Activated CD8-positive, alpha-beta T cell treated with anti-CD3 and anti-CD28 coated beads for 36 hours (primary cell): ENCODE data around the gene SEMA5B. TPM values are rescaled to one million over a fixed set of nuclear protein-coding genes. Genes with fewer than 3 reads are reported as not detected.
A peak's percentile ranks its signal among the peaks of the same experiment; 100 is the strongest.

Experiments used
- ATAC-seq: fragments of 200-7000 bp; cut with Tn5 transposase; one replicate; pipeline ENCODE4 v1.10.0; 2021; ENCODE audit warnings: mild to moderate bottlenecking, moderate library complexity
- CTCF ChIA-PET: fragments of 350-600 bp; sonication (Branson Sonifier 250); formaldehyde crosslinking; loops from one replicate; lab custom pipeline; 2021; ENCODE audit warnings: antibody characterized with exemption; lab: Charles Lee
- POLR2A ChIA-PET: fragments of 350-600 bp; sonication (Branson Sonifier 250); formaldehyde crosslinking; loops from one replicate; lab custom pipeline; 2021; ENCODE audit warnings: antibody characterized with exemption; lab: Charles Lee
- DNase-seq: peaks from one replicate; pipeline ENCODE4 v3.0.0-alpha.2; 2020
- H3K27ac Mint-ChIP-seq: one replicate; pipeline ENCODE4 v1.8.0; 2021; ENCODE audit warnings: mild to moderate bottlenecking, mixed read lengths
- H3K27me3 Mint-ChIP-seq: one replicate; pipeline ENCODE4 v1.8.0; 2021; ENCODE audit warnings: mixed read lengths
- H3K36me3 Mint-ChIP-seq: one replicate; pipeline ENCODE4 v1.8.0; 2021; ENCODE audit warnings: low read depth, mixed read lengths
- H3K4me1 Mint-ChIP-seq: one replicate; pipeline ENCODE4 v1.8.0; 2021; ENCODE audit warnings: low read depth, mixed read lengths
- H3K4me3 Mint-ChIP-seq: one replicate; pipeline ENCODE4 v1.8.0; 2021; ENCODE audit warnings: mild to moderate bottlenecking, moderate library complexity, mixed read lengths
- H3K9me3 Mint-ChIP-seq: one replicate; pipeline ENCODE4 v1.8.0; 2021; ENCODE audit warnings: mixed read lengths
- intact Hi-C: fragments of 100-400 bp; cut with micrococcal nuclease; formaldehyde crosslinking; loops from one replicate; pipeline ENCODE4 v1.10.0; 2022
- total RNA-seq, 2 experiments: library from RNA; stranded (reverse); gene quantifications; one replicate each; pipeline ENCODE4 v1.2.3, GENCODE V29; 2021
- TF ChIP-seq, protein P1 (sequence below): fragments of 200-600 bp; IDR thresholded peaks from one replicate; pipeline ENCODE4 v1.8.0; 2022; ENCODE audit warnings: antibody characterized with exemption, mild to moderate bottlenecking

Gene SEMA5B
- total RNA-seq, 2 experiments from 2014 or later: not detected

- H3K4me1 Mint-ChIP-seq: peaks cover 38% of the 10 kb centered on the region
- intact Hi-C loops: no loop called here
- H3K27ac Mint-ChIP-seq: no peak overlapping the region
- ChIA-PET CTCF (no interaction called here), POLR2A (interaction anchor here (1.4 kb wide), 1 partner anchor 10 kb away, joined by 6 read pairs; no protein-coding TSS in a partner anchor)
- DNase-seq (no peak), ATAC-seq (no peak)
- no peaks in the 10 kb centered on the region for H3K27me3 Mint-ChIP-seq
- peaks cover 8% of the 10 kb centered on the region for H3K36me3 Mint-ChIP-seq
- TF ChIP-seq, protein P1, sequence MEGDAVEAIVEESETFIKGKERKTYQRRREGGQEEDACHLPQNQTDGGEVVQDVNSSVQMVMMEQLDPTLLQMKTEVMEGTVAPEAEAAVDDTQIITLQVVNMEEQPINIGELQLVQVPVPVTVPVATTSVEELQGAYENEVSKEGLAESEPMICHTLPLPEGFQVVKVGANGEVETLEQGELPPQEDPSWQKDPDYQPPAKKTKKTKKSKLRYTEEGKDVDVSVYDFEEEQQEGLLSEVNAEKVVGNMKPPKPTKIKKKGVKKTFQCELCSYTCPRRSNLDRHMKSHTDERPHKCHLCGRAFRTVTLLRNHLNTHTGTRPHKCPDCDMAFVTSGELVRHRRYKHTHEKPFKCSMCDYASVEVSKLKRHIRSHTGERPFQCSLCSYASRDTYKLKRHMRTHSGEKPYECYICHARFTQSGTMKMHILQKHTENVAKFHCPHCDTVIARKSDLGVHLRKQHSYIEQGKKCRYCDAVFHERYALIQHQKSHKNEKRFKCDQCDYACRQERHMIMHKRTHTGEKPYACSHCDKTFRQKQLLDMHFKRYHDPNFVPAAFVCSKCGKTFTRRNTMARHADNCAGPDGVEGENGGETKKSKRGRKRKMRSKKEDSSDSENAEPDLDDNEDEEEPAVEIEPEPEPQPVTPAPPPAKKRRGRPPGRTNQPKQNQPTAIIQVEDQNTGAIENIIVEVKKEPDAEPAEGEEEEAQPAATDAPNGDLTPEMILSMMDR: no peak
- no peaks in the 10 kb centered on the region for H3K9me3 Mint-ChIP-seq
- peak overlapping the region; percentile 81 for H3K4me3 Mint-ChIP-seq
These were observed 41.2 kb upstream of the SEMA5B start for GRCh38 chr3:123068601-123069381.

- Mint-ChIP-seq H3K36me3 (peaks cover 8% of the 10 kb centered on the region), H3K27me3 (no peaks in the 10 kb centered on the region), H3K9me3 (no peaks in the 10 kb centered on the region), H3K27ac (peak overlapping the region; percentile 26), H3K4me3 (peak overlapping the region; percentile 81), H3K4me1 (peaks cover 38% of the 10 kb centered on the region)
- POLR2A ChIA-PET: interaction anchor here (0.5 to 1.9 kb wide), 10 partner anchors 9 to 519 kb away, joined by 3 to 16 read pairs (median 3); no protein-coding TSS in a partner anchor
- ATAC-seq: peak; percentile 42
- CTCF ChIA-PET: interaction anchor here (1.0 to 1.4 kb wide), 3 partner anchors 9 to 40 kb away, joined by 3 to 5 read pairs (median 4); no protein-coding TSS in a partner anchor
- TF ChIP-seq, protein P1: no peak
- intact Hi-C loops: no loop called here
- DNase-seq: peak; percentile 55
These were observed 40.4 kb upstream of the SEMA5B start for GRCh38 chr3:123067689-123068600.

GRCh38 chr3:123066896-123067688 lies 39.5 kb upstream of the SEMA5B start, which contains the start of gene PDIA5:
Gene PDIA5, plus strand, starts transcription at chr3:123067025. Its CDS starts 140 bp downstream, at chr3:123067165.
- DNase-seq (peak; percentile 83), ATAC-seq (peak; percentile 82)
- intact Hi-C loops: no loop called here
- CTCF ChIA-PET: interaction anchor here (1.0 to 1.4 kb wide), 4 partner anchors 10 to 39 kb away, joined by 3 to 5 read pairs (median 4); no protein-coding TSS in a partner anchor
- TF ChIP-seq, protein P1: no peak
- peaks cover 7% of the 10 kb centered on the region for H3K36me3 Mint-ChIP-seq
- peak within 1 kb of the TSS; percentile 81 for H3K4me3 Mint-ChIP-seq
- peak within 1 kb of the TSS; percentile 35 for H3K27ac Mint-ChIP-seq
- H3K4me1 Mint-ChIP-seq: peaks cover 36% of the 10 kb centered on the region
- no peaks in the 10 kb centered on the region for H3K27me3 Mint-ChIP-seq
- POLR2A ChIA-PET: interaction anchor here (0.5 to 1.9 kb wide), 10 partner anchors 8 to 520 kb away, joined by 3 to 16 read pairs (median 3); no protein-coding TSS in a partner anchor
- no peaks in the 10 kb centered on the region for H3K9me3 Mint-ChIP-seq

DNA sequence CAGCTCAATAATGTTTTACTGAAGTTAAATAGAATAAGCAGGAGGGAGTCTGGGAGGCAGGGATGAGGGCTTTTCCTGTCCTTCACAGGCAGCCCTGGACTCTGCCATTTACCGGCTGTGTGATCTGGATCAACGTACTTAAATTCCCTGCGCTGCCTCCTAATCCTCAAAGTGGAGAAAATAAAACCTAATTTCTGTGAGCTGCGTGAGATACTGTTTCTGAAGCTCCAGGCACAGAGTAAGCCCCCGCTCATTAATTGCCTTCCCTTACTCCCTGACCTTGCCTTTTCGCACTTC lies 39.0 kb upstream of the SEMA5B start:
- ChIA-PET POLR2A (interaction anchor here (0.5 to 1.9 kb wide), 6 partner anchors 10 to 684 kb away, joined by 3 to 16 read pairs (median 4); partner anchors contain the start of gene MIX23), CTCF (interaction anchor here (1.0 kb wide), 1 partner anchor 37 kb away, joined by 3 read pairs; no protein-coding TSS in a partner anchor)
- Mint-ChIP-seq H3K9me3 (no peaks in the 10 kb centered on the region), H3K4me1 (peaks cover 30% of the 10 kb centered on the region), H3K27me3 (no peaks in the 10 kb centered on the region), H3K27ac (peak overlapping the region; percentile 35), H3K36me3 (peaks cover 6% of the 10 kb centered on the region), H3K4me3 (peak overlapping the region; percentile 81)
- ATAC-seq: no peak
- TF ChIP-seq, protein P1: no peak
- intact Hi-C loops: no loop called here
- no peak for DNase-seq
